ENCODE results near the gene SH3RF3. TPM values are rescaled to one million over a fixed set of nuclear protein-coding genes. Genes with fewer than 3 reads are reported as not detected.

Gene SH3RF3
- polyA plus RNA-seq, 1 of the 3 experiments (the other 2 are of a cell fraction) = 1.9 TPM

- 68% methylated on average over 3 of the region's 3 CpGs for WGBS (ENCODE audit: low lambda C conversion rate)
- Histone ChIP-seq H4K20me1 (ENCODE audit: insufficient read depth) (no peaks in the 10 kb centered on the region), H3K4me2 (no peak overlapping the region), H3K27me3 (ENCODE audit: insufficient read depth) (no peaks in the 10 kb centered on the region), H2AFZ (ENCODE audit: low read depth) (no peak overlapping the region), H3K4me3 (ENCODE audit: low read depth in 2 of 2, low read length in 1 of 2) (no peak overlapping the region), H3K36me3 (replicated peaks in 1 of 2; ENCODE audit: control insufficient read depth in 1 of 2, insufficient read depth in 2 of 2, low read length in 1 of 2) (no peaks in the 10 kb centered on the region), H3K9me3 (no peaks in the 10 kb centered on the region), H3K9ac (no peak overlapping the region), H3K4me1 (ENCODE audit: control insufficient read depth in 1 of 2, insufficient read depth in 2 of 2, low read depth in 1 of 2, low read length in 1 of 2) (peaks cover 6 to 27% of the 10 kb centered on the region in 2 experiments), H3K79me2 (ENCODE audit: insufficient read depth) (peaks cover 57% of the 10 kb centered on the region), H3K27ac (ENCODE audit: low read depth in 2 of 2, low read length in 1 of 2) (no peak overlapping the region), H3F3A (replicated peaks; ENCODE audit: insufficient read depth) (no peaks in the 10 kb centered on the region), H3K9me2 (no peaks in the 10 kb centered on the region)
- CTCF ChIA-PET = no interaction called here
- no peak for TF ChIP-seq ZBTB33 (IDR thresholded peaks at IDR 0.05; ENCODE audit: borderline replicate concordance, low read depth)
- TF ChIP-seq GABPA (IDR thresholded peaks at IDR 0.05; ENCODE audit: low read depth) = no peak
- no peak for TF ChIP-seq RFX5 (IDR thresholded peaks at IDR 0.05; ENCODE audit: low read length)
- TF ChIP-seq FOSL2 (IDR thresholded peaks at IDR 0.05; ENCODE audit: borderline replicate concordance, low read depth) = no peak
- no peak for TF ChIP-seq REST (IDR thresholded peaks at IDR 0.05; ENCODE audit: low read depth, low read length)
- no peak for TF ChIP-seq ELF1 (IDR thresholded peaks at IDR 0.05)
- TF ChIP-seq JUND (IDR thresholded peaks at IDR 0.05) = no peak
- TF ChIP-seq NFIC (IDR thresholded peaks at IDR 0.05; ENCODE audit: borderline replicate concordance) = no peak
- no peak for TF ChIP-seq USF1 (IDR thresholded peaks at IDR 0.05; ENCODE audit: borderline replicate concordance, low read depth)
- no peak for TF ChIP-seq RCOR1 (IDR thresholded peaks at IDR 0.05; ENCODE audit: low read length)
- TF ChIP-seq RXRA (IDR thresholded peaks at IDR 0.05; ENCODE audit: borderline replicate concordance, low read depth) = no peak
- no peak for TF ChIP-seq EP300 (IDR thresholded peaks at IDR 0.05; ENCODE audit: borderline replicate concordance in 1 of 2, low read depth in 1 of 2, low read length in 1 of 2)
- no peak for TF ChIP-seq MEF2A (IDR thresholded peaks at IDR 0.05; ENCODE audit: borderline replicate concordance, low read depth)
- no peak for TF ChIP-seq MAX (IDR thresholded peaks at IDR 0.05; ENCODE audit: low read depth)
- TF ChIP-seq MXI1 (IDR thresholded peaks at IDR 0.05; ENCODE audit: low read depth, low read length) = no peak
- TF ChIP-seq TAF1 (IDR thresholded peaks at IDR 0.05; ENCODE audit: borderline replicate concordance, low read depth, low read length) = no peak
- no peak for TF ChIP-seq TCF12 (IDR thresholded peaks at IDR 0.05)
- DNase-seq = no peak
- POLR2A ChIA-PET = no interaction called here
Observed at GRCh38 chr2:109178968-109179367, 50.0 kb downstream of the SH3RF3 start.

All from SK-N-SH (cell line).